Epithelial cell of prostate (primary cell): ENCODE data around the gene RSPO4.
"Not testable (repeated sequence)": the region's sequence is repeated elsewhere in the genome, so short reads cannot be mapped to it uniquely, and the experiment has no call there.

Experiments
- DNase-seq: peaks from one replicate; pipeline ENCODE4 v3.0.0-alpha.2; 2011; ENCODE audit warnings: low read depth, low spot score
- H3K27ac ChIP-seq: fragments of 450-650 bp; 2 replicates; pipeline ENCODE4 v1.5.1; 2017; ENCODE audit warnings: mild to moderate bottlenecking

Gene RSPO4

GRCh38 chr20:1005452-1006027 is 3.4 kb upstream of the RSPO4 start:
- no peak for DNase-seq
- H3K27ac ChIP-seq = no peak overlapping the region

DNA sequence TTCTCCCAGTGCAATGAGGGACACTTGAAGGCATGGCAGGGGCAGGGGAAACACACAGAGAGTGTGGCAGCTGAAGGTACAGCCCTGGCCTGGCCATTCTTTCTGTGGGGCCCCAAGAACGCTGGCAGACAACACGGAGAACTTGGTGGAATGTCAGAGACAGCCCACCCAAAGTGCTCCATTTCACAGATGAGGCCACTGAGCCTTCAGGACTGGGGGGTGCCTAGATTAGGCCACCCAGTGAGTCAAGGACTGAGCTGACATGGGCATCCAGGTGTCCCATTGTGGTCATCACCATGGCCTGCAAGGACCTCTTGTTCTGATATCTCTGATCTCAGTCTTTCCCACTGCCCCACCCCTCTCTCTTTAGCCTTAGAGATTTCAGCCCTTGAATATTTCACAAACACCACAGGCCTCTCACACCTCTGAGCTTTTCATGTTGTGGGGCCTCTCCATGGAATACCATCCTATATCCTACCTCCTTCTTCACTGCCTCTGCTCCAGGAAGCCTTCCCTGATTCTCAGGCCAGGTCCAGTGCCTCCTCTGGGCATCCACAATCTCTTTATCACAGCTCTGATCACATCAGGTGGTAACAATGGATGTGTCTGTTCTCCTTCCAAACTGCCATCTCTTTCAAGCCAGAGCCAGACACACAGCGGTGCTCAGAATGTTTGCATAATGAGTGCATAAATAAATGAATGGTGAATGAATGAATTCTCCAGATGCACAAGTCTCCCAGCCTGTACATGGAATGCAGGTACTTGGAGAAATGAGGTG is 2.0 kb upstream of the RSPO4 start:
- DNase-seq = no peak
- no peak overlapping the region for H3K27ac ChIP-seq

DNA sequence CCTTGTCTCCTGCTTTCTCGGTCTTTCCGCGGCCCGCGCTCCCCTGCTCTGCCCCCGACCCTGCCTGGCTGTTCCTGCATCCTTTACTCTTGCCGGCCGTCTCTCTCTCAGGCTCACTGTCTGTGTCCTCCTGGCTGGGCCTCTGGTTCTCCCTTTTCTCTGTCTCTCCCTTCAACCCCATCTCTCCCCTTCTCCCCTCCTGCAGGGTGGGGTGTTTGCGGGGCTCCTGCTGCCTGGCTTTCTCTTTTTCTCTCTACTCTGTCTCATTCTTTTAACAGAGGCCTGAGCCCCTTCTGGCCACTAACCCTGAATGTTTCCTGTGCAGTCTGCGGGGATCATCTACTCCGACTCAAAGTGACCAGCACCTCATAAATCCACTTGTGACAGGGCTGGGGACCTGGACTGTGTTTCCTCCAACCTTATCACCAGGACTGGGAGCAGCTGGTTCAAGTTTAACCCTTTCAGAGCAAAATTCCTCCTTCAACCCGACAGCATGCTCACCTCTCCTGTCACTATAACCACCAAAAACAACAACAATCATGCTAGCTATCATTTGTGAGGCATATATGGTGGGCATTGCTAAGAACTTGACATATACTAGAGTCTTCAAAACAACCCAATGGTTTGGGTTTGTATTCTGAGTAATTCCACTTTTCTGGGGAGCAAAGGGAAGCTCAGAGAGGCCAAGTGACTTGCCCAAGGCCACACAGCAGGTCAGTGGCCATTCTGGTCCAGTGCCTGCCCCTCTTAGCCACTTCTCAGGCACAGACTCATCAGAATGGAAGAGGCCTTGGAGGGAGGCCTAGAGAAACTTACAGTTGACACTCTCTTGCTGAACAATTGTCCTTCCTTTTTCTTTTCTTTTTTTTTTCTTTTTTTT is 811 bp upstream of the RSPO4 start:
- DNase-seq = no peak
- no peak overlapping the region for H3K27ac ChIP-seq

DNA sequence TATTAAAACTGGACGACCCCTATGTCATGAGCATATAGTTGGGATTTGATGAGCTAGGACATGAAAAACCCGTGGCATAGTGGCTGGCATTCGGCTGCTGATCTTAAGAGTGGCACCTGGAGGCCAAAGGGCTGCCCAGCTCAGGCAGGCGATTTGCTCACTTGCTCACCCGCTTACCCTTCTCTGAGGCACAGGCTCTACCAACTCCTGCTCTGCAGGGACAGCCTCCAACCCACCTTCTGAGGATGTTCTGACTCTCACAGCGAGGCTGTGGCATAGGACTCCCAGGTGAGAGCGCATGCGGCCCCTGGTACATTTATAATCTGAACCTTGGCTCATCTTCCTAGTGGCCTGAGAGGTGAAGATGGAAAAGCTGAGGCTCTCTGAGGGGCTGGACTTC is 995 bp downstream of the RSPO4 start:
- H3K27ac ChIP-seq = no peak overlapping the region
- DNase-seq = no peak

DNA sequence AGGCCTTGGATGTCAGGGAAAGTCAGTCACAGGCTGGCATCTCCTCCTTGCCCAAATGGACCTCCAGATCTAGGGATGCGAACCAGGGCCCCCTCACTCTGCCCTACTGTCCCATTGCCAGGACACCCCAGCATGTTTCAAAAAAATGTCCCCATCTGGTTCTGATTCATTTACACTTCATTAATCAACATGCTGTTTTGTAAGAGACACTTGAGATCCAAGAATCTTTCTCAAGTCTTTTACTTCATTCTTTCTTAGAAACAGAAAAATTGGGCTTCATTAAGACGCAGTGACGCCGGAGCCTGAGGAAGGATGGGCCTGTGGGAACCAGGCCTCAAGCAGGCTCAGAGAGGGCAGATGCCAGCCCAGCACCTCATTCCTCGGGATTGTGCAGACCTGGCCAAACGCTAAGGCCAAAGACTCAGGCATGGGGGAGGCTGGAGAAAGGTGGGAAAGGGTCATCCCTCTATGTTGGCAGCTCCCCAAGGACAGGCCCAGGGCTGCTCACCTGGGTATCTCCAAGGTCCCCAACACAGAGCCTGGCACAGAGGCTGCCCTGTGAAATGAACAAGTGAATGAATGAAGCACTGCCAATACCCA is 3.8 kb downstream of the RSPO4 start:
- H3K27ac ChIP-seq = no peak overlapping the region

GRCh38 chr20:997486-997885 is 4.6 kb downstream of the RSPO4 start:
- DNase-seq = no peak
- no peak overlapping the region for H3K27ac ChIP-seq

More for the DNA sequence above, 3.8 kb downstream of the RSPO4 start:
- no peak for DNase-seq

DNA sequence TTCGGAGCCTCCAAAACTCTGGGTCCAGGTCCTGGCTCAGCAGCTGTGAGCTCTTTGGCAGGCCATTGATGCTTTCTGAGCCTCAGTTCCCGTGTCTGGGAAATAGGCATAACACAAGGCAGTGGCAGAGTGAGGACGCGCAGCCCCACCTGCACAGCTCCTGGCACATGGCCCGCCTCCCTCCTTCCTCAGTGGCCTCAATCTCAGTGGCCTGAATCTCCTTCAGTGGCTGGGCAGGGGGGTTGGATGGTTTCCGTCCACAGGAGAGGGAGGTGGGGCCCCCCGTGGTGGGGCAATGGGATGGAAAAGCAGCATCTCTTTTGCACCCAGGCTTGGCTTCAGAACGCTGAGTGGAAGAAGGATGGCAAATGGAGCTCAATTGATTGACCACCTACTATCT is 5.1 kb downstream of the RSPO4 start:
- no peak overlapping the region for H3K27ac ChIP-seq
- no peak for DNase-seq

DNA sequence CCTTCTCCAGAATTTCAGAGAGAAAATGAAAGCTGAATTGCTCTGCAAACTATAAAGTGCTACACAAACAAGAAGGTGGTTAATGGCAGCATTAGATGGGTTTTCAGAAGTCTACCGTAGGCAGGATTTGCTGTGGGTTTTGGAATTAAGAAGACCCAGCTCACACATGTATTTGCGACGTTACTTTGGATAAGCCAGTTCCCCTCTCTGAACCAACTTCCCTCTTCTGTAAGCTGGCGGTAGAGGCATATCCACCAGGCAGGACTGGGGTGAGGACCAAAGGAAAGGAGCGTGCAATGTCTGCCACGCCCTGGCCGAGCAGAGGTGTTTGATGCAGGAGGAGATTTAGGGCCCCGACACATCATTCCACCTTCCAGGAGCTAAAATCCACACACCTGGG is 6.9 kb downstream of the RSPO4 start:
- DNase-seq = no peak
- H3K27ac ChIP-seq = no peak overlapping the region

- no peak overlapping the region for H3K27ac ChIP-seq
Observed at GRCh38 chr20:992801-993535, 9.1 kb downstream of the RSPO4 start.

DNA sequence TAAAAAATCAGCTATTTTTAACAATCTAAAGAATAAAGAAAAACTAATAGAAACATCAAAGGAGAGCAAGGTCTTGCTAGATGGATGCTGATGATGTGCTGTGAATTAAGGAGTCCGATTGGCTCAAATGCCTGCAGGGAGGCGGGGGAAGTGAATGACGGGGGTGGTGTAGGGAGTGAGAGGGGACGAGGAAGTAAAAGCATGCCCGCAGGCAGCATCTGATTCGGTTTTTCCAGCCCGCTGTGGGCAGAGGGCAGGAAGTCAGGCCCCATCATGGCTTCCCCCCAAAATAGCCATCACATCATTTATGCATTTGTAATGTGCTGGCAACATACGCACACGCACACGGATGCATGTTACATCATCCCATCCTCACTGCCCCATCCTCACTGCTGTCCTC is 10.3 kb downstream of the RSPO4 start:
- no peak overlapping the region for H3K27ac ChIP-seq
- no peak for DNase-seq

More at GRCh38 chr20:992801-993535, 9.1 kb downstream of the RSPO4 start:
- DNase-seq = no peak

- no peak for DNase-seq
- H3K27ac ChIP-seq = no peak overlapping the region
Observed at GRCh38 chr20:990293-990959, 11.7 kb downstream of the RSPO4 start.

DNA sequence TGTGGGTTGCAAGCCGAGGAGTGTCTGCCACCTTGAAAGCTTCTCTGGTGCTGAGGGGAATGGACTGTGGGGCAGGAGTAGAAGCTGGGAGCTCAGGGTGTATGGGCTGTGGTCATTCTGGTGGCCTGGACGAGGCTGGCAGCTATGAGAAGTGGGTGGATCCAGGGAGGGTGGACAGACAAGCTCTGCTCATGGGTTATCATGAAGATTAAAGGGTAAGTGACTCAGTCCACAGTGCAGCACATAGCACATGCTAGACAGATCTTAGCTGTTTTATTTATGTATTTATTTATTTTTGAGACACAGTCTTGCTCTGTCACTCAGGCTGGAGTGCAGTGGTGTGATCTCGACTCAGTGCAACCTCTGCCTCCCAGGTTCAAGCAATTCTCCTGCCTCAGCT is 13.8 kb downstream of the RSPO4 start:
- no peak for DNase-seq
- no peak overlapping the region for H3K27ac ChIP-seq

GRCh38 chr20:987677-988076 is 14.4 kb downstream of the RSPO4 start:
- H3K27ac ChIP-seq = no peak overlapping the region
- no peak for DNase-seq

- H3K27ac ChIP-seq = no peak overlapping the region
- DNase-seq = no peak
Observed at GRCh38 chr20:986733-987355, 15.3 kb downstream of the RSPO4 start.

DNA sequence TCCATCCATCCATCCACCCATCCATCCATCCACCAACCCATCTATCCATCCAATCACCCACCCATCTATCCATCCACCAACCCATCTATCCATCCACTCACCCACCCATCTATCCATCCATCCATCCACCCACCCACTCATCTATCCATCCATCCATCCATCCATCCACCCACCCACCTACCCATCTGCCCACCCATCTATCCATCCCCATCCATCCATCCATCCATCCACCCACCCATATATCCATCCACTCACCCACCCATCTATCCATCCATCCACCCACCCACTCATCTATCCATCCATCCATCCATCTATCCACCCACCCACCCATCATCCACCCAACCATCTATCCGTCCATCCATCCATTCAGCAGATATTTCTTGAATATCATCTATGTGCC is 17.1 kb downstream of the RSPO4 start:
- not testable (repeated sequence) for DNase-seq, H3K27ac ChIP-seq

DNA sequence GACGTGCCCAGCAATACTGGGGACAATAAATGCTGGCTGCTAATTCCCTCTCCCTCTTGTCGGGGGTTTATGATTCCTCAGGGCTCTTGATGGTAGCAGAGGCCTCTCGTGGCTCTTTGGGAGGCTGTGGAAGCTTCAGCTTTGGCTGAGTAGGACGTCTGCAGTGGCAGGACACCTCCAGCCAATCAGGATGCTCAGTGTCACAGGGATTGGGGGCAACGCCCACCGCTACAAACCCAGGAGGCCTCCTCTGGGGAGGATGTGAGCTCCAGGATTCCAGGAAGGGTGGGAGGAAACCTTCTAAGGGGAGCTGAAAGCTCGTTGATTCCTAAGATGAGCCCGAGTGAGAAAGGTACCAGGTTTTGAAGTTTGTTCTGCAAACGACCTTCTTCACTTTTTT is 19.4 kb downstream of the RSPO4 start:
- no peak for DNase-seq
- H3K27ac ChIP-seq = no peak overlapping the region

DNA sequence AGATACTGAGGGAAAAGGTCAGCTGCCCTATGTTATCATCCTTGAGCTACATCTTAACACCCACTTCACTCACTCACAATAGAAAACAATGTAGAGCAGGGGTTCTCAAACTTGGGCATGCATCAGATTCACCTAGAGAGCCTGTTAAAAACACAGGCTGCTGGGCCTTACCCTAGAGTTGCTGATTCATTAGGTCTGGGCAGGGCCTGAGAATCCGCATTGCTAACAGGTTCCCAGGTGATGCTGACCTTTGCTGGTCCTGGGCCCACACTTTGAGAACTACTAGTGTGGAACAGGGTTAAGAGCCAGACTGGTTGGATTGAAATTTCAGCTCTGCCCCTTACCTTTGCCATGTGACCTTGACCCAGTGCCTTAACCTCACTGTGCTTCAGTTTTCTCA is 25.1 kb downstream of the RSPO4 start:
- DNase-seq = no peak
- no peak overlapping the region for H3K27ac ChIP-seq

DNA sequence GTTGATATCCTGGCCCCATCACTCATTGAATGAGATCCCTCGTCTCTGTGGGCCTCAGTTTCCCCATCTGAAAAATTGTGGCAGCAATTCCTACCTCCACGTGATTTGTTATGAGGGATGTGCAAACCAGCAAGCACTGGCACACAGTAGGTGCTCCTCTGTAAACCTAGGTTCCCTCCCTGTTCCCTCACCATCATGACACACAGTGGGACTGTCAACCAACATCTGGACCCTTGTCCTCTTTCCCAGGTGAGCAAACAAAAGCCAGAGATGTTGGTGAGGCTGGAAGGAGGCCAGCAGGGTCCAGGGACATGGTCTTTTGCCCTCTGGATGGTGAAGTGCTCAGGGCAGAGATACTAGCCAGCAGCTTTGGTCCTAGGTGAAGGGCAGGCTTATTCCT is 26.1 kb downstream of the RSPO4 start:
- no peak overlapping the region for H3K27ac ChIP-seq
- no peak for DNase-seq

DNA sequence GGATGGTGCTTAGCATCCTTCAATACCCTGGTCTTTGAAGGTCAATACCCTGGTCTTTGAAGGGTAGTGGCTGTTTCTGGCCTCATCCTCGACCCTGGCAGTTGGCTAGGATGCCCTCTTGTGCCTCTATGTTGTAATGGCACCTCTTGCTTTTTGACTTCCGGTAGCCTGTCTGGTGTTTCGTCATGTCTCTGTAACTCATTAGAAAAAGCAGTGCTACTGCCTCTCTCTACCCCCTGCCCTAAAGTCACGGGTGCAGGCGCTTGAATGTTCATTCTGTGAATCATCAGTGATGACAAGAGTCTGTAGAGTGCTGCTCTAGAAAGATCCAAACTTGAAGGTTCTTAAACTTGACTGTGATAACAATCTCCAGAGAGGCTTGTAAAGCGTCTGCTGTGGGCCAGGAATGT is 28.3 kb downstream of the RSPO4 start:
- H3K27ac ChIP-seq = no peak overlapping the region
- peak; percentile 34 for DNase-seq
